Measurements from ENCODE around the gene MRPL16.

DNA sequence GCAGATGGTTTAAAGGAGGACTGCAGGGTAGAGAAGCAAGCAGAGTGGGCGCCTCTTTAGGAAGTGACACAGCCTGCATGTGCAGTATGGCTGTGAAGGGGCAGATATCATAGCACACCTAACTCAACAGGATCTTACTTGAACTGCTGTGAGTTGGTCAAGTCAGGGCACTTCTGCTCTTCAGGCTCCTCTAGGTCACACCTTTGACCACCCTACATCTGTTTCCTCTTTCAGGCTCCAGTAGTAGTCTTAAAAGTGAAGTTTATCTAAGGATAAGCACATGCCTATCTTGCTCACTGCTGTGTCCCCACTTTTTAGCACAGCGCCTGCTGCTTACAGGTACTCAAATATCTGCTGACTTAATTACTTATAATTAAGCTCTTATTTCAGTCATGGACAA, 6.5 kb downstream of the MRPL16 start:
- TF ChIP-seq, protein P1, sequence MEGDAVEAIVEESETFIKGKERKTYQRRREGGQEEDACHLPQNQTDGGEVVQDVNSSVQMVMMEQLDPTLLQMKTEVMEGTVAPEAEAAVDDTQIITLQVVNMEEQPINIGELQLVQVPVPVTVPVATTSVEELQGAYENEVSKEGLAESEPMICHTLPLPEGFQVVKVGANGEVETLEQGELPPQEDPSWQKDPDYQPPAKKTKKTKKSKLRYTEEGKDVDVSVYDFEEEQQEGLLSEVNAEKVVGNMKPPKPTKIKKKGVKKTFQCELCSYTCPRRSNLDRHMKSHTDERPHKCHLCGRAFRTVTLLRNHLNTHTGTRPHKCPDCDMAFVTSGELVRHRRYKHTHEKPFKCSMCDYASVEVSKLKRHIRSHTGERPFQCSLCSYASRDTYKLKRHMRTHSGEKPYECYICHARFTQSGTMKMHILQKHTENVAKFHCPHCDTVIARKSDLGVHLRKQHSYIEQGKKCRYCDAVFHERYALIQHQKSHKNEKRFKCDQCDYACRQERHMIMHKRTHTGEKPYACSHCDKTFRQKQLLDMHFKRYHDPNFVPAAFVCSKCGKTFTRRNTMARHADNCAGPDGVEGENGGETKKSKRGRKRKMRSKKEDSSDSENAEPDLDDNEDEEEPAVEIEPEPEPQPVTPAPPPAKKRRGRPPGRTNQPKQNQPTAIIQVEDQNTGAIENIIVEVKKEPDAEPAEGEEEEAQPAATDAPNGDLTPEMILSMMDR (conservative IDR thresholded peaks at IDR 0.05; ENCODE audit: low read depth, low read length) = no peak
- no peak for TF ChIP-seq RAD21 (IDR thresholded peaks at IDR 0.05; ENCODE audit: low read length)
- TF ChIP-seq POLR2A (IDR thresholded peaks at IDR 0.05; ENCODE audit: low read depth, low read length) = no peak
- TF ChIP-seq, protein P2, sequence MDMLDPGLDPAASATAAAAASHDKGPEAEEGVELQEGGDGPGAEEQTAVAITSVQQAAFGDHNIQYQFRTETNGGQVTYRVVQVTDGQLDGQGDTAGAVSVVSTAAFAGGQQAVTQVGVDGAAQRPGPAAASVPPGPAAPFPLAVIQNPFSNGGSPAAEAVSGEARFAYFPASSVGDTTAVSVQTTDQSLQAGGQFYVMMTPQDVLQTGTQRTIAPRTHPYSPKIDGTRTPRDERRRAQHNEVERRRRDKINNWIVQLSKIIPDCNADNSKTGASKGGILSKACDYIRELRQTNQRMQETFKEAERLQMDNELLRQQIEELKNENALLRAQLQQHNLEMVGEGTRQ (IDR thresholded peaks at IDR 0.05; ENCODE audit: low read depth, low read length) = no peak
- no peak for TF ChIP-seq MXI1 (IDR thresholded peaks at IDR 0.05; ENCODE audit: borderline replicate concordance, low read depth, low read length)
- TF ChIP-seq CEBPB (IDR thresholded peaks at IDR 0.05; ENCODE audit: low read depth, low read length) = no peak
- TF ChIP-seq, protein P3, sequence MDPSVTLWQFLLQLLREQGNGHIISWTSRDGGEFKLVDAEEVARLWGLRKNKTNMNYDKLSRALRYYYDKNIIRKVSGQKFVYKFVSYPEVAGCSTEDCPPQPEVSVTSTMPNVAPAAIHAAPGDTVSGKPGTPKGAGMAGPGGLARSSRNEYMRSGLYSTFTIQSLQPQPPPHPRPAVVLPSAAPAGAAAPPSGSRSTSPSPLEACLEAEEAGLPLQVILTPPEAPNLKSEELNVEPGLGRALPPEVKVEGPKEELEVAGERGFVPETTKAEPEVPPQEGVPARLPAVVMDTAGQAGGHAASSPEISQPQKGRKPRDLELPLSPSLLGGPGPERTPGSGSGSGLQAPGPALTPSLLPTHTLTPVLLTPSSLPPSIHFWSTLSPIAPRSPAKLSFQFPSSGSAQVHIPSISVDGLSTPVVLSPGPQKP (IDR thresholded peaks at IDR 0.05; ENCODE audit: borderline replicate concordance, low read depth, low read length) = no peak
- no peak for TF ChIP-seq SMC3 (IDR thresholded peaks at IDR 0.05; ENCODE audit: low read depth, low read length)
- no peak for TF ChIP-seq MAFK (IDR thresholded peaks at IDR 0.05; ENCODE audit: low read depth, low read length)
- no peak for TF ChIP-seq CHD1 (IDR thresholded peaks at IDR 0.05; ENCODE audit: low read depth, low read length)

Measured in IMR-90 (cell line).